Activated CD4-positive, CD25-positive, alpha-beta regulatory T cell treated with anti-CD3 and anti-CD28 coated beads, Interleukin-2, amount 50 U/mL, for 24 hours (primary cell): Measurements from ENCODE around the gene FOXO1.

Experiments used
- ATAC-seq, 2 donors: fragments of 150-1000 bp; cut with Tn5 transposase; one replicate each; pipeline ENCODE4 v1.10.0; 2021; ENCODE audit warnings: mild to moderate bottlenecking in 1 of 2, moderate library complexity in 1 of 2

FOXO1 gene

GRCh38 chr13:40539576-40540327, 126.7 kb downstream of the FOXO1 start:
- no peak for ATAC-seq

GRCh38 chr13:40537146-40537895, 129.1 kb downstream of the FOXO1 start:
- ATAC-seq: no peak

GRCh38 chr13:40536443-40537113, 129.9 kb downstream of the FOXO1 start:
- ATAC-seq: no peak

GRCh38 chr13:40535345-40535836, 131.1 kb downstream of the FOXO1 start:
- no peak for ATAC-seq

- ATAC-seq: no peak
Observed at GRCh38 chr13:40534456-40534855, 132.0 kb downstream of the FOXO1 start.

- ATAC-seq: no peak
Observed at GRCh38 chr13:40533072-40533471, 133.4 kb downstream of the FOXO1 start.

- ATAC-seq: no peak
Observed at GRCh38 chr13:40530961-40531360, 135.5 kb downstream of the FOXO1 start.

GRCh38 chr13:40528881-40529280, 137.6 kb downstream of the FOXO1 start:
- ATAC-seq: no peak

- ATAC-seq: no peak
Observed at GRCh38 chr13:40527914-40528313, 138.5 kb downstream of the FOXO1 start.

GRCh38 chr13:40522282-40522681, 144.2 kb downstream of the FOXO1 start:
- peak in 1 of 2 donors; percentile 15 for ATAC-seq

GRCh38 chr13:40520916-40521315, 145.5 kb downstream of the FOXO1 start:
- ATAC-seq: no peak

- no peak for ATAC-seq
Observed at GRCh38 chr13:40519637-40520036, 146.8 kb downstream of the FOXO1 start.

GRCh38 chr13:40518481-40518882, 148.0 kb downstream of the FOXO1 start:
- peak; percentile 67 to 70 for ATAC-seq

- ATAC-seq: peak; percentile 79 to 80
Observed at GRCh38 chr13:40517486-40518480, 148.7 kb downstream of the FOXO1 start.

- no peak for ATAC-seq
Observed at GRCh38 chr13:40515702-40516101, 150.7 kb downstream of the FOXO1 start.

GRCh38 chr13:40514802-40515201, 151.6 kb downstream of the FOXO1 start:
- no peak for ATAC-seq

GRCh38 chr13:40509876-40510275, 156.6 kb downstream of the FOXO1 start:
- no peak for ATAC-seq

GRCh38 chr13:40508767-40509342, 157.6 kb downstream of the FOXO1 start:
- ATAC-seq: peak; percentile 56 to 61

GRCh38 chr13:40508127-40508526, 158.3 kb downstream of the FOXO1 start:
- ATAC-seq: peak in 1 of 2 donors; percentile 38

GRCh38 chr13:40506592-40507446, 159.6 kb downstream of the FOXO1 start:
- ATAC-seq: no peak
